HT-29 (cell line): Measurements from ENCODE around the gene RPL26. TPM values are rescaled to one million over a fixed set of nuclear protein-coding genes. Genes with fewer than 3 reads are reported as not detected.

Source experiments
- small RNA-seq: library from RNA; depleted of rRNA; stranded (forward); fragments of <200 nt; gene quantifications from one replicate; pipeline ENCODE3, GENCODE V24; 2014
- total RNA-seq: library from RNA; depleted of rRNA; stranded (reverse); fragments of >200 nt; shearing (Covaris generic); gene quantifications from 2 replicates; pipeline ENCODE4 v1.2.3, GENCODE V29; 2014; rRNA removed

RPL26 gene
- total RNA-seq, 1 experiment from 2014 or later: 1,242 TPM

Small RNA genes within 50 kb of the gene (small RNA-seq; reads per million reads assigned to genes)
- not detected for gene RF00265

Other genes with a start within 250 kb of the RPL26 start
- 37.1 and 43.5 TPM in 2 replicates for gene PER1, start 230.8 kb downstream of the RPL26 start, total RNA-seq
- gene VAMP2, start 220.2 kb downstream of the RPL26 start, total RNA-seq: 4.9 and 5.8 TPM in 2 replicates
- 12.6 and 14.5 TPM in 2 replicates for gene TMEM107, start 206.8 kb downstream of the RPL26 start, total RNA-seq
- 12.4 and 12.8 TPM in 2 replicates for gene BORCS6, start 193.0 kb downstream of the RPL26 start, total RNA-seq
- 75.0 and 84.9 TPM in 2 replicates for gene AURKB, start 172.6 kb downstream of the RPL26 start, total RNA-seq
- gene CTC1, start 135.1 kb downstream of the RPL26 start, total RNA-seq: 5.9 and 17.7 TPM in 2 replicates
- 45.4 and 51.3 TPM in 2 replicates for gene PFAS, start 133.9 kb downstream of the RPL26 start, total RNA-seq
- 13.9 and 18.4 TPM in 2 replicates for gene RANGRF, start 94.5 kb downstream of the RPL26 start, total RNA-seq
- gene SLC25A35, start 87.8 kb downstream of the RPL26 start, total RNA-seq: 1.7 and 2.4 TPM in 2 replicates
- not detected in 2 replicates for gene ARHGEF15, start 73.0 kb downstream of the RPL26 start, total RNA-seq
- not detected in 2 replicates for gene ODF4, start 43.4 kb downstream of the RPL26 start, total RNA-seq
- gene RNF222, start 14.6 kb upstream of the RPL26 start, total RNA-seq: not detected in 2 replicates
- gene NDEL1, start 52.7 kb upstream of the RPL26 start, total RNA-seq: 20.1 and 24.6 TPM in 2 replicates
- 14.3 and 28.6 TPM in 2 replicates for gene MYH10, start 247.5 kb upstream of the RPL26 start, total RNA-seq